Type B pancreatic cell (in vitro differentiated cells): ENCODE data around the gene SEC14L1. TPM values are rescaled to one million over a fixed set of nuclear protein-coding genes. Genes with fewer than 3 reads are reported as not detected.

ENCODE experiments used
- DNase-seq: peaks from one replicate; pipeline ENCODE4 v3.0.0; 2021; ENCODE audit warnings: mixed read lengths; ENCODE audit not compliant: unreplicated experiment; ENCODE audit errors: extremely low spot score
- H3K27ac Mint-ChIP-seq: 2 replicates; pipeline ENCODE4 v1.8.0; 2021; ENCODE audit warnings: mild to moderate bottlenecking, mixed read lengths
- H3K27me3 Mint-ChIP-seq: 2 replicates; pipeline ENCODE4 v1.8.0; 2021; ENCODE audit warnings: mixed read lengths
- H3K36me3 Mint-ChIP-seq: 2 replicates; pipeline ENCODE4 v1.8.0; 2021; ENCODE audit warnings: mixed read lengths
- H3K4me1 Mint-ChIP-seq: one replicate; pipeline ENCODE4 v1.8.0; 2021; ENCODE audit warnings: mixed read lengths; ENCODE audit not compliant: unreplicated experiment
- H3K4me3 Mint-ChIP-seq: 2 replicates; pipeline ENCODE4 v1.8.0; 2021; ENCODE audit warnings: mild to moderate bottlenecking, mixed read lengths
- H3K9me3 Mint-ChIP-seq: 2 replicates; pipeline ENCODE4 v1.8.0; 2021; ENCODE audit warnings: mixed read lengths
- CTCF ChIP-seq: fragments of 200-600 bp; sonication (generic); conservative IDR thresholded peaks from 2 replicates; pipeline ENCODE4 v1.5.0; 2021; ENCODE audit warnings: antibody characterized with exemption, mild to moderate bottlenecking
- total RNA-seq: library from RNA; stranded (reverse); gene quantifications from 2 replicates; pipeline ENCODE4 v1.2.1, GENCODE V29; 2021; ENCODE audit warnings: low replicate concordance

Gene SEC14L1
- total RNA-seq, 1 donor from 2014 or later = 74.9 TPM

- Mint-ChIP-seq H3K36me3 (no peaks in the 10 kb centered on the region), H3K9me3 (no peaks in the 10 kb centered on the region), H3K27ac (no peak overlapping the region), H3K27me3 (no peaks in the 10 kb centered on the region), H3K4me1 (peaks cover 30% of the 10 kb centered on the region), H3K4me3 (peak overlapping the region; percentile 25)
- TF ChIP-seq CTCF = no peak
- no peak for DNase-seq
Measured at GRCh38 chr17:77119668-77120301, 21.0 kb upstream of the SEC14L1 start.

- no peak overlapping the region for H3K27ac Mint-ChIP-seq
- no peak for TF ChIP-seq CTCF
- peaks cover 3% of the 10 kb centered on the region for H3K36me3 Mint-ChIP-seq
- peaks cover 37% of the 10 kb centered on the region for H3K4me1 Mint-ChIP-seq
- H3K27me3 Mint-ChIP-seq = no peaks in the 10 kb centered on the region
- DNase-seq = no peak
- no peaks in the 10 kb centered on the region for H3K9me3 Mint-ChIP-seq
- H3K4me3 Mint-ChIP-seq = no peak overlapping the region
Measured at GRCh38 chr17:77120868-77121267, 19.9 kb upstream of the SEC14L1 start.

- TF ChIP-seq CTCF = no peak
- H3K36me3 Mint-ChIP-seq = peaks cover 3% of the 10 kb centered on the region
- no peaks in the 10 kb centered on the region for H3K27me3 Mint-ChIP-seq
- H3K27ac Mint-ChIP-seq = peak overlapping the region; percentile 90
- H3K4me3 Mint-ChIP-seq = peak overlapping the region; percentile 22
- H3K9me3 Mint-ChIP-seq = no peaks in the 10 kb centered on the region
- peaks cover 24% of the 10 kb centered on the region for H3K4me1 Mint-ChIP-seq
- DNase-seq = no peak
Measured at GRCh38 chr17:77124192-77124889, 16.4 kb upstream of the SEC14L1 start.

- no peak for TF ChIP-seq CTCF
- Mint-ChIP-seq H3K9me3 (no peaks in the 10 kb centered on the region), H3K4me3 (no peak overlapping the region), H3K4me1 (peaks cover 24% of the 10 kb centered on the region), H3K36me3 (peaks cover 3% of the 10 kb centered on the region), H3K27me3 (no peaks in the 10 kb centered on the region), H3K27ac (peak overlapping the region; percentile 77)
- DNase-seq = no peak
Measured at GRCh38 chr17:77125432-77125901, 15.3 kb upstream of the SEC14L1 start.

- H3K36me3 Mint-ChIP-seq = peaks cover 3% of the 10 kb centered on the region
- no peaks in the 10 kb centered on the region for H3K9me3 Mint-ChIP-seq
- no peaks in the 10 kb centered on the region for H3K27me3 Mint-ChIP-seq
- no peak overlapping the region for H3K4me3 Mint-ChIP-seq
- H3K4me1 Mint-ChIP-seq = peaks cover 26% of the 10 kb centered on the region
- no peak overlapping the region for H3K27ac Mint-ChIP-seq
- no peak for DNase-seq
- TF ChIP-seq CTCF = no peak
Measured at GRCh38 chr17:77126519-77126918, 14.2 kb upstream of the SEC14L1 start.
